GM18517 (cell line): ENCODE measurements around the gene FGF14.

Experiments
- ATAC-seq: cut with Tn5 transposase; IDR thresholded peaks from one replicate; pipeline ENCODE4 v1.9.1; 2021; ENCODE audit warnings: mild to moderate bottlenecking, moderate library complexity; ENCODE audit not compliant: unreplicated experiment

FGF14 gene

GRCh38 chr13:101698400-101698799 is 703.4 kb downstream of the FGF14 start:
- no peak for ATAC-seq

GRCh38 chr13:101697745-101698144 is 704.1 kb downstream of the FGF14 start:
- ATAC-seq = no peak

- ATAC-seq = no peak
These were observed 705.9 kb downstream of the FGF14 start for GRCh38 chr13:101695870-101696516.

GRCh38 chr13:101691341-101691860 is 710.4 kb downstream of the FGF14 start:
- no peak for ATAC-seq

GRCh38 chr13:101690871-101691270 is 711.0 kb downstream of the FGF14 start:
- no peak for ATAC-seq

- no peak for ATAC-seq
These were observed 715.8 kb downstream of the FGF14 start for GRCh38 chr13:101686003-101686402.

GRCh38 chr13:101681834-101682233 is 720.0 kb downstream of the FGF14 start:
- ATAC-seq = no peak

- no peak for ATAC-seq
These were observed 728.3 kb downstream of the FGF14 start for GRCh38 chr13:101673360-101674105.

- ATAC-seq = no peak
These were observed 740.0 kb downstream of the FGF14 start for GRCh38 chr13:101661839-101662238.
